GM12878 (cell line): Measurements from ENCODE around the gene SLC45A3. TPM values are rescaled to one million over a fixed set of nuclear protein-coding genes. Genes with fewer than 3 reads are reported as not detected.

Source experiments
- ATAC-seq: fragments of 200-7000 bp; cut with Tn5 transposase; 3 replicates; pipeline ENCODE4 v1.9.1; 2020; ENCODE audit warnings: mild to moderate bottlenecking, moderate library complexity
- BruUV-seq: library from RNA; stranded (reverse); fragments of 400-500 nt; replicated peaks from 2 replicates; lab custom pipeline; 2021; lab: Mats Ljungman, UMichigan
- CTCF ChIA-PET: fragments of 300-600 bp; sonication (Branson Sonifier 250); formaldehyde crosslinking; extraction: SDS; loops from one replicate; lab custom pipeline; 2021; ENCODE audit warnings: inconsistent platforms; lab: Yijun Ruan, JAX
- POLR2A ChIA-PET: fragments of 350-600 bp; formaldehyde crosslinking; extraction: SDS; loops from one replicate; lab custom pipeline; 2021; ENCODE audit warnings: inconsistent platforms; lab: Charles Lee
- RAD21 ChIA-PET: fragments of 300-600 bp; sonication (Branson Sonifier 250); formaldehyde crosslinking; loops from one replicate; lab custom pipeline; 2023; ENCODE audit warnings: antibody characterized with exemption; ENCODE audit not compliant: unreplicated experiment; lab: Charles Lee
- SMC1A ChIA-PET: fragments of 300-600 bp; sonication (Branson Sonifier 250); formaldehyde crosslinking; loops from one replicate; lab custom pipeline; 2023; ENCODE audit not compliant: unreplicated experiment, uncharacterized antibody; lab: Charles Lee
- DNase-seq: peaks from one replicate; pipeline ENCODE4 v3.0.0-alpha.2; 2011; ENCODE audit warnings: low read depth, low spot score
- FAIRE-seq: peaks from 3 replicates; lab custom pipeline; 2011; peaks lifted over from hg19 to GRCh38; lab: Jason Lieb, UNC
- H2AFZ ChIP-seq: 2 replicates; pipeline ENCODE4 v1.6.0; 2011; ENCODE audit warnings: low read depth, low read length, control low read depth; ENCODE audit not compliant: control insufficient read depth
- H3K27ac ChIP-seq: 2 replicates; pipeline ENCODE4 v1.5.1; 2011; ENCODE audit warnings: control low read depth; ENCODE audit not compliant: control insufficient read depth, insufficient read depth
- H3K27me3 ChIP-seq, 2 experiments: replicated peaks in 1 of 2; 2 replicates each; pipeline versions ENCODE4 v1.6.0 to v1.6.1; 2011; ENCODE audit warnings: low read length in 1 of 2; ENCODE audit not compliant: control insufficient read depth in 2 of 2, insufficient read depth in 2 of 2
- H3K36me3 ChIP-seq, 2 experiments: 2 replicates each; pipeline ENCODE4 v1.5.1; 2011; ENCODE audit warnings: low read length in 1 of 2; ENCODE audit not compliant: control insufficient read depth in 2 of 2, insufficient read depth in 2 of 2
- H3K4me1 ChIP-seq: 2 replicates; pipeline ENCODE4 v1.6.1; 2011; ENCODE audit warnings: mild to moderate bottlenecking, low read length, moderate library complexity, mixed read lengths; ENCODE audit not compliant: control insufficient read depth, insufficient read depth
- H3K4me2 ChIP-seq: 2 replicates; pipeline ENCODE4 v1.6.0; 2011; ENCODE audit warnings: control low read depth; ENCODE audit not compliant: control insufficient read depth, insufficient read depth
- H3K4me3 ChIP-seq: fragments of 200-600 bp; sonication (generic); 2 replicates; pipeline ENCODE4 v1.5.1; 2016
- H3K79me2 ChIP-seq: 2 replicates; pipeline ENCODE4 v1.6.0; 2011; ENCODE audit warnings: low read length; ENCODE audit not compliant: control insufficient read depth, insufficient read depth
- H3K9ac ChIP-seq: 2 replicates; pipeline ENCODE4 v1.8.0; 2011; ENCODE audit warnings: low read length, control low read depth, mixed read lengths; ENCODE audit not compliant: control insufficient read depth, insufficient read depth
- H3K9me3 ChIP-seq: replicated peaks from 3 replicates; pipeline ENCODE4 v1.5.1; 2011; ENCODE audit warnings: mild to moderate bottlenecking, low read length; ENCODE audit not compliant: control insufficient read depth, insufficient read depth
- H4K20me1 ChIP-seq: 2 replicates; pipeline ENCODE4 v1.6.0; 2011; ENCODE audit not compliant: control insufficient read depth, insufficient read depth
- BRCA1 ChIP-seq: IDR thresholded peaks from 2 replicates; pipeline ENCODE4 v1.6.1; 2011; ENCODE audit warnings: low read depth, low read length, improper control_type of control experiment
- KLF5 ChIP-seq: fragments of 450-650 bp; IDR thresholded peaks from 2 replicates; pipeline ENCODE4 v1.6.1; 2014; ENCODE audit warnings: mild to moderate bottlenecking; ENCODE audit not compliant: partially characterized antibody
- REST ChIP-seq: IDR thresholded peaks from 2 replicates; pipeline ENCODE4 v1.6.1; 2012; ENCODE audit warnings: mild to moderate bottlenecking, low read depth, low read length
- SKIL ChIP-seq: fragments of 450-650 bp; IDR thresholded peaks from 2 replicates; pipeline ENCODE4 v1.6.1; 2017; ENCODE audit warnings: mild to moderate bottlenecking, low read depth, inconsistent platforms; ENCODE audit not compliant: poor library complexity, severe bottlenecking
- SP1 ChIP-seq: IDR thresholded peaks from one replicate; pipeline ENCODE4 v1.6.1; 2011; ENCODE audit warnings: low read depth, low read length
- ZNF207 ChIP-seq: fragments of 450-650 bp; IDR thresholded peaks from 2 replicates; pipeline ENCODE4 v1.6.1; 2014; ENCODE audit warnings: antibody characterized with exemption, mild to moderate bottlenecking, borderline replicate concordance
- ZNF217 ChIP-seq: fragments of 450-650 bp; IDR thresholded peaks from 2 replicates; pipeline ENCODE4 v1.6.1; 2017; ENCODE audit warnings: antibody characterized with exemption, mild to moderate bottlenecking
- ZNF592 ChIP-seq: fragments of 450-650 bp; IDR thresholded peaks from 2 replicates; pipeline ENCODE4 v1.6.1; 2017; ENCODE audit warnings: mild to moderate bottlenecking, moderate library complexity
- ZSCAN29 ChIP-seq: fragments of 450-650 bp; IDR thresholded peaks from 2 replicates; pipeline ENCODE4 v1.6.1; 2017; ENCODE audit warnings: mild to moderate bottlenecking, moderate library complexity
- WGBS: methylation state at CpG from one replicate; pipeline ENCODE4 v1.1.6; 2016; ENCODE audit warnings: low lambda C conversion rate; ENCODE audit not compliant: insufficient replicate concordance, insufficient coverage; ENCODE audit errors: missing lambda C conversion rate; 5-methylcytosine and 5-hydroxymethylcytosine counted together
- in situ Hi-C: fragments of 300-500 bp; cut with MboI; formaldehyde crosslinking; loops from 9 replicates; pipeline ENCODE4 v1.14.3; 2018; ENCODE audit warnings: mixed read lengths
- intact Hi-C: fragments of 100-400 bp; cut with micrococcal nuclease; formaldehyde crosslinking; loops from one replicate; pipeline ENCODE4 v1.14.2; 2022; ENCODE audit not compliant: unreplicated experiment
- polyA plus RNA-seq, 11 experiments: library from polyadenylated mRNA; depleted of rRNA in 4 of 11; unstranded in 6 of 11; stranded (reverse) in 5 of 11; fragments of >200 nt; fragmentation: Nextera tagmentation in 4 of 11; fragmentation: Illumina TruSeq in 1 of 11; extraction: Ambion mirVana in 4 of 11; extraction: Trizol in 1 of 11; gene quantifications; 1 replicate in 1 of 11; 2 replicates in 10 of 11; pipeline versions ENCODE4 v1.2.1 to v1.2.3, GENCODE V29; 2011 to 2016; ENCODE audit warnings: inconsistent platforms in 2 of 11, missing spikeins in 2 of 11, low read depth in 1 of 11
- total RNA-seq, 4 experiments: library from RNA; depleted of rRNA in 3 of 4; stranded (reverse); fragments of >200 nt in 3 of 4; fragmentation: Illumina TruSeq in 1 of 4; extraction: Trizol in 1 of 4; gene quantifications; 2 replicates each; pipeline versions ENCODE4 v1.2.1 to v1.2.3, GENCODE V29; 2013 to 2021

The SLC45A3 gene
- total and polyA plus RNA-seq, 10 of the 15 experiments (the other 5 are each of a cell fraction or from before 2014, with no cell fraction given), result 0.26 to 10.3 (median 4.1) TPM

GRCh38 chr1:205645519-205645918 lies 34.8 kb downstream of the SLC45A3 start:
- Histone ChIP-seq H3K36me3 (no peaks in the 10 kb centered on the region), H3K27me3 (no peaks in the 10 kb centered on the region), H3K4me2 (no peak overlapping the region), H3K79me2 (no peaks in the 10 kb centered on the region), H3K27ac (no peak overlapping the region), H2AFZ (no peak overlapping the region), H4K20me1 (no peaks in the 10 kb centered on the region), H3K9ac (no peak overlapping the region), H3K4me3 (no peak overlapping the region), H3K4me1 (no peaks in the 10 kb centered on the region), H3K9me3 (no peaks in the 10 kb centered on the region)
- WGBS, result 94% methylated on average over 8 of the region's 8 CpGs
- no peak for TF ChIP-seq ZNF207
- TF ChIP-seq SKIL, result no peak
- TF ChIP-seq BRCA1, result no peak
- no peak for TF ChIP-seq SP1
- no peak for TF ChIP-seq REST
- no peak for TF ChIP-seq ZNF217
- no peak for TF ChIP-seq ZSCAN29
- no peak for TF ChIP-seq ZNF592
- no peak for TF ChIP-seq KLF5
- intact Hi-C loops, result no loop called here
- no peak for ATAC-seq
- BruUV-seq, result no TSS peak
- RAD21 ChIA-PET, result interaction anchor here (1.1 to 2.5 kb wide), 4 partner anchors 13 to 66 kb away, joined by 4 to 15 read pairs (median 8); partner anchors contain the start of gene ELK4
- FAIRE-seq, result no peak
- POLR2A ChIA-PET, result interaction anchor here (0.7 to 2.0 kb wide), 3 partner anchors 14 to 149 kb away, joined by 3 to 5 read pairs (median 5); partner anchors contain the start of gene ELK4
- no peak for DNase-seq
- SMC1A ChIA-PET, result interaction anchor here (0.8 to 12.6 kb wide), 6 partner anchors 9 to 66 kb away, joined by 3 to 118 read pairs (median 4); no protein-coding TSS in a partner anchor
- CTCF ChIA-PET, result interaction anchor here (0.7 to 10.2 kb wide), 7 partner anchors 12 to 116 kb away, joined by 4 to 105 read pairs (median 6); partner anchors contain the start of gene ELK4
- in situ Hi-C loops, result no loop called here
